ENCODE results near the gene CIRBP.

DNA sequence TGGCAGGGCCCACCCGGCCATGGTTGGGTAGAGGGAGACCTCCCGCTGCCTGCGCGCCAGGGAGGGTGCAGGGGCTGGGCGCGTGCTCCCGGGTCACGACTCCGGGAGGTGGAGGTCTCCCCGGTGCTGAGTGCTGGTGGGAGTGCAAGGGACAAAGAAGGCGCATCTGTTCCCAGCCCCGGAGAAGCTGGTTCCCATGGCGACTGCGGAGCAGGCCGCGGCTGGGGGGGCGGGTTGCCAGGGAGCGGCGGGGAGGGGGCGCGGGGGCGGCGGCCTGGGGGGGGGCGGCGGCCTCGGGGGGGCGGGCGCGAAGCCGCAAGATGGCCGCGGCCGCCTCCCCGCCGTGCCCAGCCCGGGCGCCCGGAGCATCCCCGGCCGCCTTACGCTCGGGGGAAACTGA lies 32.6 kb upstream of the CIRBP start:
- TF ChIP-seq, protein P1, sequence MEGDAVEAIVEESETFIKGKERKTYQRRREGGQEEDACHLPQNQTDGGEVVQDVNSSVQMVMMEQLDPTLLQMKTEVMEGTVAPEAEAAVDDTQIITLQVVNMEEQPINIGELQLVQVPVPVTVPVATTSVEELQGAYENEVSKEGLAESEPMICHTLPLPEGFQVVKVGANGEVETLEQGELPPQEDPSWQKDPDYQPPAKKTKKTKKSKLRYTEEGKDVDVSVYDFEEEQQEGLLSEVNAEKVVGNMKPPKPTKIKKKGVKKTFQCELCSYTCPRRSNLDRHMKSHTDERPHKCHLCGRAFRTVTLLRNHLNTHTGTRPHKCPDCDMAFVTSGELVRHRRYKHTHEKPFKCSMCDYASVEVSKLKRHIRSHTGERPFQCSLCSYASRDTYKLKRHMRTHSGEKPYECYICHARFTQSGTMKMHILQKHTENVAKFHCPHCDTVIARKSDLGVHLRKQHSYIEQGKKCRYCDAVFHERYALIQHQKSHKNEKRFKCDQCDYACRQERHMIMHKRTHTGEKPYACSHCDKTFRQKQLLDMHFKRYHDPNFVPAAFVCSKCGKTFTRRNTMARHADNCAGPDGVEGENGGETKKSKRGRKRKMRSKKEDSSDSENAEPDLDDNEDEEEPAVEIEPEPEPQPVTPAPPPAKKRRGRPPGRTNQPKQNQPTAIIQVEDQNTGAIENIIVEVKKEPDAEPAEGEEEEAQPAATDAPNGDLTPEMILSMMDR (IDR thresholded peaks at IDR 0.05; ENCODE audit: low read depth, low read length), result no peak
- no peak for TF ChIP-seq MYC (IDR thresholded peaks at IDR 0.05; ENCODE audit: low read depth, low read length)
- TF ChIP-seq, protein P2, sequence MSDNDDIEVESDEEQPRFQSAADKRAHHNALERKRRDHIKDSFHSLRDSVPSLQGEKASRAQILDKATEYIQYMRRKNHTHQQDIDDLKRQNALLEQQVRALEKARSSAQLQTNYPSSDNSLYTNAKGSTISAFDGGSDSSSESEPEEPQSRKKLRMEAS (IDR thresholded peaks at IDR 0.05; ENCODE audit: low read depth, low read length), result no peak
- no peak for TF ChIP-seq POLR2A (IDR thresholded peaks at IDR 0.05; ENCODE audit: extremely low read depth, insufficient read length)
